ENCODE results near the gene B9D1. TPM values are rescaled to one million over a fixed set of nuclear protein-coding genes. Genes with fewer than 3 reads are reported as not detected.

B9D1 gene
- total RNA-seq, 1 donor from 2014 or later, result 25.9 TPM

GRCh38 chr17:19388791-19389785 is 26.6 kb upstream of the B9D1 start:
- DNase-seq (ENCODE audit: low read depth), result no peak

DNA sequence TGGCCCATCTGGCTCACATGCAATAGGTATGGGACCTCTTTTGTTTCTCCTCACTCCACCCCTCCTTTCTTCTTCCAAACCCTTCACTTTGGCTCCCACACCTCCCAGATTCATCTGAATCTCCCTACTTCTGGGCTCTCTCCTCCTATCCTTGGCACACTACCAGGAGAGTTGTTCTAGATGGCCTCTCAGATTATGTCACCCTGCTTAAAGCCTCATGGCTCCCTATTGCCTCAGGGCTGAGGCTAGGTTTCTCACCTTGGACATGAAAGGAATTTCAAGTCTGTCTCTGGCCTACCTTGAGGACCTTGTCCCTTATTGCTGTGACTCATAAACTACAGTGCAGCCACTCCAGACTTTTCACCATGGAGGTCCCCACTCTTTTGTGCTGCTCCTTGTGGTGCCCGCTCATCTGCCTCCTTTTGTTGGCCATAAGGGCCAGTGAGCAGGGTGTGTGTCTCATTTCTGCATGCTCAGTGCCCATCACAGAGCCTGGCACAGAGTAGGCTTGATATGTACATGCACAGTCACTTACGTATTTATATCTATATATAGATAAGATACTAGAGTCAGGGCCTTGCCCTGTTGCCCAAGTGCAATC is 25.5 kb upstream of the B9D1 start:
- DNase-seq (ENCODE audit: low read depth), result peak; percentile 48

GRCh38 chr17:19386974-19387920 is 24.7 kb upstream of the B9D1 start, which contains the start of gene MFAP4:
Gene MFAP4 (minus strand): TSS chr17:19387190. CDS start chr17:19387155, 35 bp downstream.
- DNase-seq (ENCODE audit: low read depth), result no peak

DNA sequence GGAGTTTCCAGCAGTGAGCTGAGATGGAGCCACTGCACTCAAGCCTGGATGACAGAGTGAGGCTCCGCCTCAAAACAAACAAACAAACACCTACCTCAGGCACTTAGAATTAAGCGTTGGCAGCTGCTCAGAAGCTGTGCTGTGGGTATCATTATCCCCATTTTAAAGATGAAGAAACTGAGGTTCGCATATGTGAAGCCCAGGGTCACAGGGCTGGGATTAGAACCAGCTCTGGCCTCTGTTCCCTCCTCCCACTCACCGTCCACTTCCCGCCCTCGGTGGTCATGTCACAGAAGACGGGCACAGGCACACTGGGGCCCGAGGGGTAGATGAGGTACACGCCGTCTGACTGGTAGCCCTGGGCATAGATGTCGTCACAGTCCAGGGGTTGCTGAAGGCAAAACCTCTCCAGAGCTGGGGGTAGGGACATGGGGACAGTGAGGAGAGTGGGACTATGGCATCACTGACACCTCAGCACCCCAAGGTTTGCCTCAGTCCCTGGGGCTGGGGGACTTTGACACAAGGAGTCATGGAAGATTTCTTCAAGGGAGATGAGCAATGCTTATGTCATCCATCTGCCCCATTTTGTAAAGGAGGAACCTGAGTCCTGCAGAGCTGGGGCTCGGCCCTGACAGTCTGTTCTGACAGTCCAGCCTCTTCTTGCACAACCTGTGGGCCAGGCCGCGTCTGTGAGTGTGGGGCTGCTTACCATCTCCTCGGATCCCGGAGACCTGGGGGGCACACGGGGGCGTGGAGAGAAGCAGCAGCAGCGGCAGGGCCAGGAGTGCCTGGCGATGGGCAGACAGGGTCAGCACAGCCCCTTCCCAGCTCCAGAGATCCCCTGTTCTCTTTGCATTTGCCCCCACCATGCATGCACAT is 23.8 kb upstream of the B9D1 start:
- peak; percentile 69 for DNase-seq (ENCODE audit: low read depth)

- no peak for DNase-seq (ENCODE audit: low read depth)
These were observed 23.0 kb upstream of the B9D1 start for GRCh38 chr17:19385521-19385983.

GRCh38 chr17:19384723-19385391 is 22.3 kb upstream of the B9D1 start:
- DNase-seq (ENCODE audit: low read depth), result no peak

DNA sequence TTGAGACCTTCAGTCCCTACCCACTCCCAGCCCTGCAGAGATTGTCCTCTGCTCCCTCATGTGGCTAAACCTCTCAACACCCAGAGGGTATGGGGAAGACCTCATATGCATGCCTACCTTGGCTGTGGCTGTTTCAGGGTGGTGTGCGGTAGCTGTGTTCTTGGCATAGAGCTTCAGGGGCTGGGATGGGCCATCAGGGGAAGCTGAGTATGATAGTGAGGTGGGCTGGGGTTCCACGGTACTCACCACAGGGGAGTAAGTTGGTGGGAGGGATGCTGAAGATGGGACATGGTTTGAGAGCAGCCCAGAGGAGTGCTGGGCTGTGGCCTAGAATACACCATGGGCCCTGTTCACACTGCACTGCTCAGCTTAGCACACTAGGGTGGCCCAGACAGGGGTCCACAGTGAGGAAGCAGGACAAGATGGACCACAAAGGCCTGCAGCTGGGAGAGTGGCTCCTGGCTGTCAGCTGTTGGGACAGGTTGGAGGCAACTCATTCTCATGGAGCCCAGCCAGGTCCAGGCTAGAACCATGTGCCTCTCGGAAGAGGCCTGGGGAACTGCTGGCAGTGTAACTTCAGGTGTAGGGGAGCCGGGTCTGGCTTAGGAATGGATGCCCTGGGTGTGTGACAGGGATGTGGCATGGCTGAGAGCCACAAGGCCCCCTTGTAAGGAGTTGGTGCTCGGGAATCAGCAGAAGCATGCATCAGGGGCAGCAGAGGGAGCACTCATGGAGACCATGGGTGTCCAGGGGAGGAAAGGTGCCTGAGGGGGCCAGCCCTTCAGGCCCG is 21.4 kb upstream of the B9D1 start:
- no peak for DNase-seq (ENCODE audit: low read depth)

- no peak for DNase-seq (ENCODE audit: low read depth)
These were observed 20.3 kb upstream of the B9D1 start for GRCh38 chr17:19382531-19383444.

- no peak for DNase-seq (ENCODE audit: low read depth)
These were observed 19.4 kb upstream of the B9D1 start for GRCh38 chr17:19381741-19382444.

- no peak for DNase-seq (ENCODE audit: low read depth)
These were observed 18.8 kb upstream of the B9D1 start for GRCh38 chr17:19381361-19381740.

GRCh38 chr17:19380481-19381301 is 18.2 kb upstream of the B9D1 start:
- no peak for DNase-seq (ENCODE audit: low read depth)

- no peak for DNase-seq (ENCODE audit: low read depth)
These were observed 17.0 kb upstream of the B9D1 start for GRCh38 chr17:19379361-19380065.

DNA sequence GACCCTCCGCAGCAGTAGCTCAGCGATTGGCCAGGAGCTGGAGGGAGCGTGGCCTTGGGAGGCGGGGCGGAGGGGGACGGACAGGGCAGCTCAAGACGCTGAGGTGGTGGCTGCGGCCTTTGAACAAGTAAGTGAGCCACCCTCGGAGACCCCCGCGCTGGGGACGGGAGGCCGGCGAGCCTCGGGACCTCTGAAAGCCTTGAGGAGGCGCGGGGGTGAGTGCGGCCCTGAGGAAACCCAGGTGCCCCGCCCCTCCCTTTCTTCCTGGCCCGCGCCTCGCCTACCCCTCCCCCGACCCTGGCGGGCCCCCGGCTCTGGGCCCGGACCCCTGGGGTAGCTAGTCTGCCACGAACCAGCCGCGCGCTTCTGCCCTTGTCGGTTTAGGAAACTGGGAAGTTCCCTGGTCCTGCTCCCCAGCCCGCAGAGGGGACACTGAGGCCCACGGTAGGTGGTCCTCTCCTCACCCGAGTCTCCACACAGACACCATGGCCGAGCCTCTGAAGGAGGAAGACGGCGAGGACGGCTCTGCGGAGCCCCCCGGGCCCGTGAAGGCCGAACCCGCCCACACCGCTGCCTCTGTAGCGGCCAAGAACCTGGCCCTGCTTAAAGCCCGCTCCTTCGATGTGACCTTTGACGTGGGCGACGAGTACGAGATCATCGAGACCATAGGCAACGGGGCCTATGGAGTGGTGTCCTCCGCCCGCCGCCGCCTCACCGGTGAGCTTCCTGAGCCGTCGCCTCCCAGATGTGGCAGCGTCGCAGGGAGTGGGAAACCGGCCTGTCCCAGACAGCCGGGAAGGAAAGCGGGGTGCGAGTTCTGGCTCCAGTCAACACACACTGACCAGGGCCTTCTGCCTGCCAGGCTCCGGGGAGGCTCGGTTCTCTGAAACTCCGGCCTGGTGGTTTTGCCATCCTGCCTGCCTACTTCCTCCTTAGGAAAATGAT is 16.2 kb upstream of the B9D1 start, which contains the start of gene MAPK7:
Gene MAPK7 (plus strand): TSS at position 83 of the 945 bp plus-strand sequence. CDS start 403 bp downstream, at position 486.
- DNase-seq (ENCODE audit: low read depth), result no peak

GRCh38 chr17:19377602-19378415 is 15.3 kb upstream of the B9D1 start:
- DNase-seq (ENCODE audit: low read depth), result peak; percentile 95

Data from renal cortical epithelial cell (primary cell).